Cerebellar cortex (tissue), 1 donor: ENCODE results near the gene SIGLEC10.

ENCODE experiments used
- DNase-seq: peaks from one replicate; pipeline ENCODE4 v3.0.0-alpha.2; 2015; ENCODE audit warnings: low spot score

The SIGLEC10 gene

GRCh38 chr19:51365965-51366388 is 51.5 kb downstream of the SIGLEC10 start, which contains the start of gene ETFB:
ETFB (minus strand) TSS chr19:51366388; CDS start chr19:51366326, 62 bp downstream.
- DNase-seq = no peak

- DNase-seq = peak; percentile 47
These were observed 52.1 kb downstream of the SIGLEC10 start for GRCh38 chr19:51365211-51365964.

- DNase-seq = no peak
These were observed 53.0 kb downstream of the SIGLEC10 start for GRCh38 chr19:51364200-51365106.

DNA sequence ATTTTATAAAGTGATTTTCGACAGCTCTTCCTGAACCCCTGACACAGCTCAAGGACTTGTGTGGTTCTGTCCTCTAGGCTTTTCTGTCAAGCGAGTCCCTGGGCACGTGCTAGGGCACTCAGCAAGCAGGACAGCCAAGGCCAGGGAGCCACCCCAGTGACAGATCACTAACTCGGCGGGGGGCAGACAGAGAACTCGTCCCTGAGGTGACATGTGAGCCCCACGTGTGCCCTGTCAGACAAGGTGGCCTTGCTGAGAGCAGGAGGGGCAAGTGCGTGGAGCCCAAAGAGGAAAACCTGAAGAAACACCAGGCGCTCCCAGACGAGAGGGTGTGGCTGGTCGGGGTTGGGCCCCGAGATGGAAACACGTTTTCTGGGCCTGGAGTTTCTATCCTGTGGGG is 56.2 kb downstream of the SIGLEC10 start:
- DNase-seq = no peak
